Activated CD4-positive, alpha-beta T cell treated with anti-CD3 and anti-CD28 coated beads, Interleukin-2, amount 10 ng/mL, durations not matched to agents 24 days and 14 days (primary cell): ENCODE results near the gene DNER. TPM values are rescaled to one million over a fixed set of nuclear protein-coding genes. Genes with fewer than 3 reads are reported as not detected.

Experiments used
- DNase-seq: peaks from one replicate; pipeline ENCODE4 v3.0.0; 2022
- H3K27ac Mint-ChIP-seq: one replicate; pipeline ENCODE4 v1.8.0; 2022; ENCODE audit warnings: mild to moderate bottlenecking, mixed read lengths
- H3K27me3 Mint-ChIP-seq: one replicate; pipeline ENCODE4 v1.8.0; 2022; ENCODE audit warnings: mixed read lengths
- H3K36me3 Mint-ChIP-seq: one replicate; pipeline ENCODE4 v1.8.0; 2022; ENCODE audit warnings: low read depth, mild to moderate bottlenecking, mixed read lengths
- H3K4me1 Mint-ChIP-seq: one replicate; pipeline ENCODE4 v1.8.0; 2021; ENCODE audit warnings: mixed read lengths
- H3K4me3 Mint-ChIP-seq: one replicate; pipeline ENCODE4 v1.8.0; 2022; ENCODE audit warnings: mild to moderate bottlenecking, moderate library complexity, mixed read lengths
- H3K9me3 Mint-ChIP-seq: one replicate; pipeline ENCODE4 v1.8.0; 2021; ENCODE audit warnings: mixed read lengths
- intact Hi-C: fragments of 100-400 bp; cut with micrococcal nuclease; formaldehyde crosslinking; loops from one replicate; pipeline ENCODE4 v1.15.1; 2023
- total RNA-seq: library from RNA; stranded (reverse); gene quantifications from 2 replicates; pipeline ENCODE4 v1.2.3, GENCODE V29; 2022

DNER gene
- total RNA-seq, 1 donor from 2014 or later: not detected

DNA sequence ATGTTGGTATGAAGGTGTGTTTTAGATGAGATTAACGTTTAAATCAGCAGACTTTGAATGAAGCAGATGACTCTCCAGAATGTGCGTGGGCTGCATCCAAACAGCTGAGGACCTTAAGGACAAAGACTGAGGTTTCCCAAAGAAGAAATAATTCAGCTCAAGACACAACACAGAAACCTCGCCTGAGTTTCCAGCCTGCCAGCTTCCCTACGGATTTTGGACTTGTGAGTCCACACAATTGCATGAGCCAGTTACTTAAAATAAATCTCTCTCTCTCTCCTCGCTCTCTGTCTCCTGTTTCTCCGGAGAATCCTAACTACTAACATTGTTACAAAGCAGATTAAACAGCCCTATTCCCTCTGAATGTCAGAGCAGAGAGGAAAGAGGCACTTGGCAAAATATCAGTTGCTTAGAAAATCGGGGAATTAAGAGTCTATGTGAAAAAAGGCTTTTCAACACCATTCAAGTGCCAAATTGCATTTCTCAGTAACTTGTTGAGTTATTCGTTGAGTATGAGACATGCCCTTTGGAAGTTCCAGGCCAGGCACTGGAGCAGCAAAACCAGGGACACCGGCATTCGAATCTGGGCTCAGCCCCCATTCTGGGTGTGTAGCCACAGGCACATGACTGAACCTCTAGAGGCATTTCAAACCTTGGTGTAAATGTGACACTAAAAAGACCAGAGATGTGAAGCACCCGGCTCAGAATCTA, 268.7 kb downstream of the DNER start:
- intact Hi-C loops: no loop called here
- DNase-seq: no peak
- Mint-ChIP-seq H3K27ac (no peak overlapping the region), H3K4me3 (no peak overlapping the region), H3K27me3 (no peaks in the 10 kb centered on the region), H3K9me3 (no peaks in the 10 kb centered on the region), H3K36me3 (no peaks in the 10 kb centered on the region), H3K4me1 (no peaks in the 10 kb centered on the region)

DNA sequence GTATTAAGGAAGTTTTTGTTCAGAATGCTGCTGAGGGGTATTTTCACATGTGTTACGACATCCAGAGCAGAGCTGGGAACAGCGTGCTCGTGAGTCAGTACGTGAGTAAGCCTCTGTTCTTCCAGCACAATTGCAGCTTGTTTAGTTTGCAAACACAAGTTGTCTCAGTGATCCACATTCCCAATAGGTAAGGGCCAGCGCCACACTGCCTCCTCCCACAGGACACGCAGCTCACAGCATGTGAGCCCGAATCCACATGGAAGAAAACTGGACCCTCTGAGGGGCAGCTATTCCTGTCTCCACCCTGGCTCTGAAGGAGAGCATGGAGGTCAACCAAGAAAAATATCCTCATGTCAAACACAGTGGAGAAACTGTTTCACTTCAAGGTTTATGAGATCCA, 269.3 kb downstream of the DNER start:
- Mint-ChIP-seq H3K4me1 (no peaks in the 10 kb centered on the region), H3K27me3 (no peaks in the 10 kb centered on the region), H3K4me3 (no peak overlapping the region), H3K9me3 (no peaks in the 10 kb centered on the region), H3K36me3 (no peaks in the 10 kb centered on the region), H3K27ac (no peak overlapping the region)
- intact Hi-C loops: no loop called here
- no peak for DNase-seq

DNA sequence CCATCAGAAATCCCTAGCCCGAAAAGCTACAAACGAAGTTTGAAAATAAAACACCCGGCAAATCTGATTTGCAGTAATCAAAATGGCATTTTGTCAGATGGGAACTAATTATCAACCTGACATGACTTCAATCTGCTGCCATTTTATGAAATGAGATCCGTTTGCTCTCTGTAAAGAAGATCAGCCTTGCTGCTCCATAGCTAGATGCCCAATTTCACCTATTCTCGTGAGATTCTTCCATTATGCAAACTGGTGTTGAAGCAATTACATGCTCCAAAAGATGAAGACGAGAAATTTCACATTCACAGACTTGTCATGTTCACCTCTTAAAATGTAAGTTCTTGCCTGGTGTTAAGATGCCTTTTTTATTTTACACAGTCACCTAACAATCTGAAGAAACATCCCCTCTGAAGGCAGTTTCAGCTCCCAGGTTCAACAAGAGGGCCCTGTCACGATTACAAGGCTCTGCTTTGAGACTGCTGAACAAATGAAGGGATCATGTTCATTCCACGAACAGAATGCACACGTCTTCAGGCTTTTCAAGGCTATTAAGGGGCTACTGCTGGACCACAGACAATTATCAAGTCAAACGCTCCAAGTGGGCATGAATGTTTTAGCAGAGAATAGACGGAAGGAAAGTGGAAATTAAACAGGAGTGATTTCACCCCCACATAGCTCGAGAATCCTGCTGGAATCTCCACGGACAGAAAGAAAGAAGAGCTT, 270.6 kb downstream of the DNER start:
- no peak overlapping the region for H3K4me3 Mint-ChIP-seq
- intact Hi-C loops: no loop called here
- no peaks in the 10 kb centered on the region for H3K36me3 Mint-ChIP-seq
- no peaks in the 10 kb centered on the region for H3K9me3 Mint-ChIP-seq
- H3K27me3 Mint-ChIP-seq: no peaks in the 10 kb centered on the region
- no peaks in the 10 kb centered on the region for H3K4me1 Mint-ChIP-seq
- DNase-seq: no peak
- H3K27ac Mint-ChIP-seq: no peak overlapping the region

DNA sequence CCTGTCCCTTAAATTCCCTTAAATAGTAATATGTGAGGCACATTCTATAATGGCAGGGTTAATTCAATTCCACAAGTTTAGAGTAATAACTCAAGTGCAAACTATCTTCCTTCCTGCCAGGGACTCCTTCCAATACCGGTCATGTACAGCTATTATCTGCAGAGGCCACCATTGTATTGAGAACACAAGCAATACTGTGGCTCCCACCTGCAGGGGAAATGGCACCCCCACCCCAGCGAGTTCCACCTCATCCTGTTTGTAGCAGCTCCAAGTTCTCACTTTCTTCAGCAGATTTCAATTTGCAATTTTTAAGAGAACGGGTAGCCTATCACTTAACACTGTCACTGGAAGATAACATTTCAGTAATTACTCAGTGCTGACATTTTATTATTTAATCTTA, 271.2 kb downstream of the DNER start:
- no peaks in the 10 kb centered on the region for H3K27me3 Mint-ChIP-seq
- intact Hi-C loops: no loop called here
- no peak overlapping the region for H3K4me3 Mint-ChIP-seq
- no peaks in the 10 kb centered on the region for H3K9me3 Mint-ChIP-seq
- DNase-seq: no peak
- no peak overlapping the region for H3K27ac Mint-ChIP-seq
- H3K36me3 Mint-ChIP-seq: no peaks in the 10 kb centered on the region
- H3K4me1 Mint-ChIP-seq: no peaks in the 10 kb centered on the region

DNA sequence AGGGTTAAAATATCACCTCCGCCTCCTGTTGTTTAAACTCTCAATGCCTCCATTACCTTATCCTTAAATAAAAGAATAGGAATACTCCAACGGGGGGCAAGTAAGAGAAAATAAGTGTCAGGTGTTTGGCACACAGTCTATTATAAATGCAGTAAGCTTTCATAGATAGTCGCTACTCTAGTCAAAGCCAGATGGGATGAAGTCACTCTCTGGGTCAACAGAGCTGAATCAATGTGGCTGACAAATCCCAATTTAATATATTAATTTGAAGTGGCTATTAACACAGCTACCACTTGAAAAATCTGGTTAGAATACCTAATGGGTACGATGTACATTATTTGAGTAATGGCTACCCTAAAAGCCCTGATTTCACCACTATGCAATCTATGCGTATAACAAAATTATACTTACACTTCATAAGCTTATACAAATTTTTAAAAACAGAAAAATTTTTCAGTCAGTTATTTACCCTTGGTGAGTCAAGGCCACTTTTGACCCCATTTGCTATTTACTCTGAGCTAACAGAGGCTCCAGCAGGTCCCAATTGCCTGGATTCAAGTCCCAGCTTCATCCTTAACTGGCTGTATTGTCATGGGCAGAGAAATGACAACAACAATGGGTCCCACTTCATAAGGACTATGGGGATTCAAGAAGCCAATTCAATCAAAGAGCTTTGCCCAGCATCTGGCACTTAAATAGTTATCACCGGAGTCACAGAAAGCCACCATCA, 275.8 kb downstream of the DNER start:
- Mint-ChIP-seq H3K9me3 (no peaks in the 10 kb centered on the region), H3K36me3 (no peaks in the 10 kb centered on the region), H3K27me3 (no peaks in the 10 kb centered on the region), H3K27ac (no peak overlapping the region), H3K4me1 (no peaks in the 10 kb centered on the region), H3K4me3 (no peak overlapping the region)
- peak; percentile 9 for DNase-seq
- intact Hi-C loops: no loop called here

DNA sequence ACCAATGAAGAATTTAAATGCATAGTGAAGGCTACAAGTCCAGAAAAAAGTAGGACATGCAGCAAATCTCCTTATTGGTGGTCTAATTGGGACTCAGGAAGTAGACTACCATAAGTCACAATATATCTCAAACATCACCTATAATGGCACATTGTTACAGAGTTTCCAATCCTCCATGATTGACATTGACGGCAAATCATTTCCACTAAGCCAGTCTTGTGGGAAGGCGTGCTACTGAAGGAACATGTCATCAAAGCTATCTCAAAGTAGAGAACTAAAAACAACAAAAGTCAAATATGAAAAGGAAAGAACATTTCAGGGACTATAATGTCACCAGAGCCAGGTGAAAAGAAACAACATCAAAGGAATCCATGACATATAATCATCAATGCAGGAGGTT, 276.9 kb downstream of the DNER start:
- peak; percentile 7 for DNase-seq
- no peaks in the 10 kb centered on the region for H3K9me3 Mint-ChIP-seq
- intact Hi-C loops: no loop called here
- no peak overlapping the region for H3K4me3 Mint-ChIP-seq
- H3K27me3 Mint-ChIP-seq: no peaks in the 10 kb centered on the region
- H3K4me1 Mint-ChIP-seq: no peaks in the 10 kb centered on the region
- no peaks in the 10 kb centered on the region for H3K36me3 Mint-ChIP-seq
- H3K27ac Mint-ChIP-seq: no peak overlapping the region

DNA sequence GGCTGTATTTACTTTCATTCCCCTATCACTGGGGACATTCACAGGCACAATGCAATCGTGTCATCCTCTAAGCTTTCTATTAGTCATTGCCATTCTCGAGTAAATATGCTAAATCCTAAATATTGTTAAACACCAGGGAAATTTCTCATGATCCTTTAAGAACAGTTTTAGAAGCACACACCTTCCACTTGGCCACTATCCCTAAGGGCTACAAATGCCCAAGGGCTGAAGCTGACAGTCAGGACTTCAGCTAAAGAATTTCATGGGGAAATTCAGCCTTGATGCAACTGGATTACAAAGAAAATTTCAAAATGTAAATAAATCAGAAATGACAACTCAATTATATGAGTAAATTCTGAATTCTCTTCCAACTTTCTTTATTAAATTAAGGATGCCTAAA, 280.2 kb downstream of the DNER start:
- intact Hi-C loops: no loop called here
- H3K36me3 Mint-ChIP-seq: no peaks in the 10 kb centered on the region
- H3K27ac Mint-ChIP-seq: no peak overlapping the region
- DNase-seq: no peak
- H3K9me3 Mint-ChIP-seq: no peaks in the 10 kb centered on the region
- H3K4me3 Mint-ChIP-seq: no peak overlapping the region
- no peaks in the 10 kb centered on the region for H3K27me3 Mint-ChIP-seq
- H3K4me1 Mint-ChIP-seq: no peaks in the 10 kb centered on the region

DNA sequence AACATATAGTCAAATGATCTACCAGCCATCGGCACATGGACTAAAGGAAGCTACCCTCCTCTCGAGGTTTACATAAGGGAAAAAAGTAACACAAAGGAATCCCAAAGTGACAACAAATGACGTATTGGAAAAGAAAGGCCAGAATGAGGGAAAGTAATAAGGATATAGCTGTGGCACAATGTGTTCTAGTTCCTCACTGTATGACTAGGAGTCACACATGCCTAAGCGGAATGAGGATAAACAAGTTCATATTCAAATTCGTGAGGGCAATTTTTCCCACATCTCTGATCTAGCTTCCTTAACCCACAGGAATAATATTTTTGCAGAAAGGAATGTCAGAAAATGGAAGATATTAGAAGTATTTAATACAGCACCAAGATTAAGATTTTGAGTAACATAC, 281.0 kb downstream of the DNER start:
- Mint-ChIP-seq H3K4me3 (no peak overlapping the region), H3K27ac (no peak overlapping the region), H3K4me1 (no peaks in the 10 kb centered on the region), H3K36me3 (no peaks in the 10 kb centered on the region), H3K27me3 (no peaks in the 10 kb centered on the region), H3K9me3 (no peaks in the 10 kb centered on the region)
- intact Hi-C loops: no loop called here
- DNase-seq: no peak

DNA sequence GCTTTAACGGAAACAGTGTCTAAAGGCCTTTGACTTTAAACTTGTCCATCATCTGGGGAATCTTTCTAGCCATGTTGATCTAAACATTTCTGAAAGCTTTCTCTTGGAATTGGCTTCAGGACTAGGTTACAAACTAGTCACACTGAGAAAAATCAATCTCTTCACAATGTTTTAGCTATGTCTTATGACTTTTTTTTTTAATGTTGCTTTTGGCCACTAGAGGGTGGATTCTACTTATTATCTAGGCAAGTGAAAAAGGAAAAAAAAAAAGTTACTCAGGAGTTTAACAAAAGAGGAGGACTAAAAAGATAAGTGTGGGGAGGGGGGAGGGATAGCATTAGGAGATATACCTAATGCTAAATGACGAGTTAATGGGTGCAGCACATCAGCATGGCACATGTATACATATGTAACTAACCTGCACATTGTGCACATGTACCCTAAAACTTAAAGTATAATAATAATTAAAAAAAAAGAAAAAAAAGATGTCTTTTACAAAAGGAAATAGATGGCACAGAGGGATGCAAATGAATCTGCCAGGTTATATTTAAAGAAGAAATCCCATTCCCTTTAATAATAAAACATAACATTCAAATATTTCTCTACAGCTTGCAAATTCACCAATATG, 282.9 kb downstream of the DNER start:
- no peaks in the 10 kb centered on the region for H3K27me3 Mint-ChIP-seq
- no peak overlapping the region for H3K4me3 Mint-ChIP-seq
- no peaks in the 10 kb centered on the region for H3K4me1 Mint-ChIP-seq
- no peak overlapping the region for H3K27ac Mint-ChIP-seq
- no peaks in the 10 kb centered on the region for H3K36me3 Mint-ChIP-seq
- no peak for DNase-seq
- intact Hi-C loops: no loop called here
- H3K9me3 Mint-ChIP-seq: no peaks in the 10 kb centered on the region

DNA sequence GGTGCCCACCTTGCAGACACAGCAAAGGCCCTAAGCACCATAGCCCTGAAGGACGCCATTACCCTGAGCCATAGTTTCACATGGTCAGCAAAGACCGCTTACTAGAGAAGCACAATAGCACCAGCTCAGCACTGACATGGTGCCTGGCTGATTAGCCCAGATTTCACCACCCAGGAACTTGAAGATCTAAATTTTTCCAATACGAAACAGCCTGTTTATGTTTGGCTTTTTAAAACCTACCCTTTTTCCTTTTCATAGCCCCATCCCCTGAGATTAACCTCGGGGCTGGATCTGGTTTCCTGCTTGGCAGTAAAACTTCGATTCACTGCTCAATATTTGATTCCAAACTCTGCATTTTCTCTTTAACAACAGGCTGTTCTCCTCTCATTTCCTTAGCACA, 284.8 kb downstream of the DNER start:
- H3K4me3 Mint-ChIP-seq: no peak overlapping the region
- H3K27me3 Mint-ChIP-seq: no peaks in the 10 kb centered on the region
- no peaks in the 10 kb centered on the region for H3K36me3 Mint-ChIP-seq
- H3K9me3 Mint-ChIP-seq: no peaks in the 10 kb centered on the region
- DNase-seq: no peak
- no peak overlapping the region for H3K27ac Mint-ChIP-seq
- no peaks in the 10 kb centered on the region for H3K4me1 Mint-ChIP-seq
- intact Hi-C loops: no loop called here

DNA sequence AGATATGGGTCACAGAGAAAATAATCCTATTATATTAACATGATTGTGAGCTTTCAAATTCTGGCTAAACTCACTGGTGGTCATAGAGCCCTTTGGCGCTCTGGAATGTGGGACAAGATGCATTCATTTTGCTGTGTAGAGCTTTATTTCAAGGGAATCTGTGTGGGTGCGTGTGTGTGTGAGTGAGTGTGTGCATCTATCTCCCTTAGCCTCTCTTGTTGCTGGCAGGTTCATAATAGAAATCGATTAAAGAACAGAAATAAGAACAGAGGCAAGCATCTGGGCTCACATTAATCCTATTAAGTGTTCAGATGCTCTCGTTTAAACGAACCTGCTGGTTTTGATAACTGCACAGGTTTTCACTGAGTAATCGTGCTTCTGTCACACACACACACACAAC, 287.9 kb downstream of the DNER start:
- H3K4me3 Mint-ChIP-seq: no peak overlapping the region

DNA sequence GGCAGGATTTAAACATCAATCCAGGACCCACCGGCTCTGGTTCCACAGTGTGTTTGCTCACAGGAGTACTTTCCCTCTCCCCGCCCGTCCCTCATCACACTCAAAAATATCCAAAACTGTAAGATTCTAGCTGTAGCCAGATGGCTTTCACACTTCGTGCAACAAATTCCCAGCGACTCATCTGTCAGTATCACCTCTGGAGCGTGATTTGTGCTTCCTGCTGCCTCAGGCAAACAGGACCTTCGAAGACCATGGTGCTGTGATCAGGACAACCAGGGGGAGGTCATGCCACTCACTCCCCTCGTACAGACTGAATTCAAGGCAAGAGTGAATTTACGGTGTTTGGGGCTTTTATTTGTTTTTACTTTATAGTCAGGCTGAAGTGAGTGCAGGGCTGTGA, 288.8 kb downstream of the DNER start:
- DNase-seq: no peak
- Mint-ChIP-seq H3K27me3 (no peaks in the 10 kb centered on the region), H3K4me3 (no peak overlapping the region), H3K36me3 (no peaks in the 10 kb centered on the region), H3K4me1 (no peaks in the 10 kb centered on the region), H3K9me3 (no peaks in the 10 kb centered on the region), H3K27ac (no peak overlapping the region)
- intact Hi-C loops: no loop called here

More for the DNA sequence above, 287.9 kb downstream of the DNER start:
- no peak overlapping the region for H3K27ac Mint-ChIP-seq
- no peak for DNase-seq
- no peaks in the 10 kb centered on the region for H3K4me1 Mint-ChIP-seq
- no peaks in the 10 kb centered on the region for H3K36me3 Mint-ChIP-seq
- no peaks in the 10 kb centered on the region for H3K27me3 Mint-ChIP-seq
- intact Hi-C loops: no loop called here
- no peaks in the 10 kb centered on the region for H3K9me3 Mint-ChIP-seq

DNA sequence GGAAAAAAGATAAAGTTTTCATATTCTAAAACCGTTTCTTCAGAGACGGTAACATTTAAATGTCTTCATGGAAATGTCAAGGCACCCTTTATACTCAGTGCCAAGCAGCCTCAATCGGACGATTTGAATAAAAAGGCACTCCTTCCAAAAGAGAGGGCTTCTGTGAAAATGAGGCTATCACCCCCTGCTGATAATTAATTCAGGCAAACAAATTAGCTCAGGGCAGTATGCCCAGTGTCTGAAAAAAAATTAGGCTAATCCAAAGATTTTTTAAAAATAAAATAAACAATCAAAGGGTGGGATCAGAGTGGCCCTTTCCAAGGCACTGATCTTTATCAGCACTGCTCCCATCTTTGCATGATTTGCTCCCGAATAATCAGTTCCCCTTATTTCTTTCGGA, 292.3 kb downstream of the DNER start:
- H3K27ac Mint-ChIP-seq: no peak overlapping the region
- intact Hi-C loops: no loop called here
- H3K4me3 Mint-ChIP-seq: no peak overlapping the region
- no peaks in the 10 kb centered on the region for H3K36me3 Mint-ChIP-seq
- H3K4me1 Mint-ChIP-seq: no peaks in the 10 kb centered on the region
- no peak for DNase-seq
- H3K27me3 Mint-ChIP-seq: no peaks in the 10 kb centered on the region
- H3K9me3 Mint-ChIP-seq: no peaks in the 10 kb centered on the region

DNA sequence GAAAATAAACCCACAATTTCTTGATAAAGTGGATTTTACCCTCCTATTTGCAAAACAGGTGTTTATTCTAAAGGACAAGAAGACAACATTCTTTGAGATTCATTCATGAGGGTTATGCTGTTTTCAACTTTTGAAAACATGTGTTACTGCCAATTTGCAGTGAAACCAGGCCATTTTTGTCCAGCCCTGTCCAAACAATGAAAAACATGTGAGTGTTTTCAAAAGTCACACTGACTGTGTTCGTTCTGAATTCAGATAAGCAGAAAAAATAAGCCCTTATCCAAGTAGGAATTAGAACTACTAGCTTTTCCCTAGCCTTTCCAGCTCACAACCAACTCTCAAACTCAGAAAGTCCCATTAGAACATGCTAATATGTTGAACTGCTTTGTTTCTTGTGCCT, 295.2 kb downstream of the DNER start:
- DNase-seq: no peak
- H3K4me3 Mint-ChIP-seq: no peak overlapping the region

More for the DNA sequence above, 295.2 kb downstream of the DNER start:
- intact Hi-C loops: no loop called here
- Mint-ChIP-seq H3K27ac (no peak overlapping the region), H3K9me3 (no peaks in the 10 kb centered on the region), H3K36me3 (no peaks in the 10 kb centered on the region), H3K27me3 (no peaks in the 10 kb centered on the region), H3K4me1 (no peaks in the 10 kb centered on the region)
